ENCODE results near the gene ZC3H10.

The ZC3H10 gene

GRCh38 chr12:56162468-56163290, 44.6 kb downstream of the ZC3H10 start:
- Histone ChIP-seq H3K4me1 (ENCODE audit: control insufficient read depth, insufficient read depth, low read depth, low read length) (peaks cover 26% of the 10 kb centered on the region), H2BK12ac (ENCODE audit: low read length in 2 of 2) (no peak overlapping the region), H4K8ac (ENCODE audit: low read length) (no peak overlapping the region), H2BK15ac (ENCODE audit: low read depth, poor library complexity, severe bottlenecking) (no peak overlapping the region), H2AFZ (ENCODE audit: low read depth, low read length) (no peak overlapping the region), H3K4me2 (ENCODE audit: low read length, poor library complexity, severe bottlenecking) (no peak overlapping the region), H2BK120ac (ENCODE audit: low read depth, low read length) (no peak overlapping the region), H3K36me3 (ENCODE audit: control insufficient read depth in 1 of 2, insufficient read depth in 2 of 2, low read depth in 1 of 2, low read length in 2 of 2) (peaks cover 69 to 80% of the 10 kb centered on the region in 2 experiments), H3K23ac (ENCODE audit: low read length in 2 of 2) (no peak overlapping the region), H3K27me3 (ENCODE audit: control insufficient read depth in 1 of 2, insufficient read depth in 1 of 2, low read length in 2 of 2) (no peaks in the 10 kb centered on the region), H3K79me1 (replicated peaks; ENCODE audit: low read length, poor library complexity, severe bottlenecking) (no peaks in the 10 kb centered on the region), H4K91ac (ENCODE audit: low read length) (no peak overlapping the region), H3K9ac (ENCODE audit: low read length) (peak overlapping the region; percentile 52), H3K4ac (ENCODE audit: low read depth in 1 of 2, low read length in 2 of 2) (no peak overlapping the region), H2BK5ac (ENCODE audit: low read depth, low read length, poor library complexity, severe bottlenecking) (no peak overlapping the region), H2AK5ac (ENCODE audit: low read length, severe bottlenecking) (no peak overlapping the region), H3K27ac (ENCODE audit: low read length, poor library complexity, severe bottlenecking) (peak overlapping the region; percentile 47), H3K18ac (ENCODE audit: low read depth in 1 of 2, low read length in 2 of 2) (no peak overlapping the region), H3K9me3 (ENCODE audit: control insufficient read depth, low read length) (no peaks in the 10 kb centered on the region), H3K14ac (ENCODE audit: low read length in 2 of 2) (no peak overlapping the region), H3K4me3 (ENCODE audit: insufficient read depth in 1 of 2, low read depth in 1 of 2, low read length in 2 of 2) (no peak overlapping the region)
- 77% methylated on average over 7 of the region's 11 CpGs for WGBS
- DNase-seq, result no peak

GRCh38 chr12:56163533-56164344, 45.7 kb downstream of the ZC3H10 start:
- Histone ChIP-seq H3K27me3 (ENCODE audit: control insufficient read depth in 1 of 2, insufficient read depth in 1 of 2, low read length in 2 of 2) (no peaks in the 10 kb centered on the region), H3K4me1 (ENCODE audit: control insufficient read depth, insufficient read depth, low read depth, low read length) (peaks cover 26% of the 10 kb centered on the region), H3K27ac (ENCODE audit: low read length, poor library complexity, severe bottlenecking) (peak overlapping the region; percentile 8), H2AFZ (ENCODE audit: low read depth, low read length) (no peak overlapping the region), H3K23ac (ENCODE audit: low read length in 2 of 2) (no peak overlapping the region), H3K79me1 (replicated peaks; ENCODE audit: low read length, poor library complexity, severe bottlenecking) (peaks cover 2% of the 10 kb centered on the region), H3K4me2 (ENCODE audit: low read length, poor library complexity, severe bottlenecking) (no peak overlapping the region), H4K8ac (ENCODE audit: low read length) (no peak overlapping the region), H2BK12ac (ENCODE audit: low read length in 2 of 2) (no peak overlapping the region), H3K36me3 (ENCODE audit: control insufficient read depth in 1 of 2, insufficient read depth in 2 of 2, low read depth in 1 of 2, low read length in 2 of 2) (peaks cover 80 to 90% of the 10 kb centered on the region in 2 experiments), H3K9me3 (ENCODE audit: control insufficient read depth, low read length) (no peaks in the 10 kb centered on the region), H2BK120ac (ENCODE audit: low read depth, low read length) (no peak overlapping the region), H2AK5ac (ENCODE audit: low read length, severe bottlenecking) (no peak overlapping the region), H3K18ac (ENCODE audit: low read depth in 1 of 2, low read length in 2 of 2) (no peak overlapping the region), H3K4ac (ENCODE audit: low read depth in 1 of 2, low read length in 2 of 2) (no peak overlapping the region), H3K9ac (ENCODE audit: low read length) (no peak overlapping the region), H2BK5ac (ENCODE audit: low read depth, low read length, poor library complexity, severe bottlenecking) (no peak overlapping the region), H2BK15ac (ENCODE audit: low read depth, poor library complexity, severe bottlenecking) (no peak overlapping the region), H3K14ac (ENCODE audit: low read length in 2 of 2) (no peak overlapping the region), H4K91ac (ENCODE audit: low read length) (no peak overlapping the region), H3K4me3 (ENCODE audit: insufficient read depth in 1 of 2, low read depth in 1 of 2, low read length in 2 of 2) (no peak overlapping the region)
- no peak for DNase-seq
- 82% methylated on average over 5 of the region's 11 CpGs for WGBS

- peaks cover 85 to 95% of the 10 kb centered on the region in 2 experiments for H3K36me3 ChIP-seq (ENCODE audit: control insufficient read depth in 1 of 2, insufficient read depth in 2 of 2, low read depth in 1 of 2, low read length in 2 of 2)
- no peaks in the 10 kb centered on the region for H3K27me3 ChIP-seq (ENCODE audit: control insufficient read depth in 1 of 2, insufficient read depth in 1 of 2, low read length in 2 of 2)
- H3K4me3 ChIP-seq (ENCODE audit: insufficient read depth in 1 of 2, low read depth in 1 of 2, low read length in 2 of 2), result no peak overlapping the region
- no peak overlapping the region for H4K8ac ChIP-seq (ENCODE audit: low read length)
- no peak overlapping the region for H2BK120ac ChIP-seq (ENCODE audit: low read depth, low read length)
- no peak overlapping the region for H3K4ac ChIP-seq (ENCODE audit: low read depth in 1 of 2, low read length in 2 of 2)
- peak overlapping the region in 1 of 2 experiments; percentile 40 for H2BK12ac ChIP-seq (ENCODE audit: low read length in 2 of 2)
- no peak overlapping the region for H2BK5ac ChIP-seq (ENCODE audit: low read depth, low read length, poor library complexity, severe bottlenecking)
- H3K27ac ChIP-seq (ENCODE audit: low read length, poor library complexity, severe bottlenecking), result no peak overlapping the region
- peaks cover 2% of the 10 kb centered on the region for H3K79me1 ChIP-seq (replicated peaks; ENCODE audit: low read length, poor library complexity, severe bottlenecking)
- 98% methylated on average over 16 of the region's 17 CpGs for WGBS
- H3K23ac ChIP-seq (ENCODE audit: low read length in 2 of 2), result no peak overlapping the region
- H3K4me2 ChIP-seq (ENCODE audit: low read length, poor library complexity, severe bottlenecking), result no peak overlapping the region
- H3K4me1 ChIP-seq (ENCODE audit: control insufficient read depth, insufficient read depth, low read depth, low read length), result peaks cover 26% of the 10 kb centered on the region
- no peak overlapping the region for H3K14ac ChIP-seq (ENCODE audit: low read length in 2 of 2)
- no peak overlapping the region for H4K91ac ChIP-seq (ENCODE audit: low read length)
- no peak overlapping the region for H3K18ac ChIP-seq (ENCODE audit: low read depth in 1 of 2, low read length in 2 of 2)
- H3K9ac ChIP-seq (ENCODE audit: low read length), result no peak overlapping the region
- no peaks in the 10 kb centered on the region for H3K9me3 ChIP-seq (ENCODE audit: control insufficient read depth, low read length)
- no peak for DNase-seq
- H2AK5ac ChIP-seq (ENCODE audit: low read length, severe bottlenecking), result no peak overlapping the region
- H2AFZ ChIP-seq (ENCODE audit: low read depth, low read length), result no peak overlapping the region
- H2BK15ac ChIP-seq (ENCODE audit: low read depth, poor library complexity, severe bottlenecking), result no peak overlapping the region
Measured at GRCh38 chr12:56164345-56164729, 46.3 kb downstream of the ZC3H10 start.

GRCh38 chr12:56165369-56165768, 47.3 kb downstream of the ZC3H10 start:
- Histone ChIP-seq H2BK5ac (ENCODE audit: low read depth, low read length, poor library complexity, severe bottlenecking) (no peak overlapping the region), H3K27ac (ENCODE audit: low read length, poor library complexity, severe bottlenecking) (peak overlapping the region; percentile 9)
- 91% methylated on average over 4 of the region's 4 CpGs for WGBS

More at GRCh38 chr12:56165369-56165768, 47.3 kb downstream of the ZC3H10 start:
- no peak for DNase-seq
- Histone ChIP-seq H3K4me2 (ENCODE audit: low read length, poor library complexity, severe bottlenecking) (no peak overlapping the region), H3K9ac (ENCODE audit: low read length) (no peak overlapping the region), H3K4ac (ENCODE audit: low read depth in 1 of 2, low read length in 2 of 2) (no peak overlapping the region), H2AK5ac (ENCODE audit: low read length, severe bottlenecking) (no peak overlapping the region), H2BK12ac (ENCODE audit: low read length in 2 of 2) (no peak overlapping the region), H3K4me1 (ENCODE audit: control insufficient read depth, insufficient read depth, low read depth, low read length) (peaks cover 23% of the 10 kb centered on the region), H2AFZ (ENCODE audit: low read depth, low read length) (no peak overlapping the region), H3K9me3 (ENCODE audit: control insufficient read depth, low read length) (no peaks in the 10 kb centered on the region), H3K14ac (ENCODE audit: low read length in 2 of 2) (no peak overlapping the region), H3K79me1 (replicated peaks; ENCODE audit: low read length, poor library complexity, severe bottlenecking) (peaks cover 2% of the 10 kb centered on the region), H4K8ac (ENCODE audit: low read length) (peak overlapping the region; percentile 42), H2BK15ac (ENCODE audit: low read depth, poor library complexity, severe bottlenecking) (no peak overlapping the region), H3K36me3 (ENCODE audit: control insufficient read depth in 1 of 2, insufficient read depth in 2 of 2, low read depth in 1 of 2, low read length in 2 of 2) (peaks cover 85 to 95% of the 10 kb centered on the region in 2 experiments), H3K27me3 (ENCODE audit: control insufficient read depth in 1 of 2, insufficient read depth in 1 of 2, low read length in 2 of 2) (no peaks in the 10 kb centered on the region), H4K91ac (ENCODE audit: low read length) (no peak overlapping the region), H2BK120ac (ENCODE audit: low read depth, low read length) (no peak overlapping the region), H3K23ac (ENCODE audit: low read length in 2 of 2) (no peak overlapping the region), H3K18ac (ENCODE audit: low read depth in 1 of 2, low read length in 2 of 2) (no peak overlapping the region), H3K4me3 (ENCODE audit: insufficient read depth in 1 of 2, low read depth in 1 of 2, low read length in 2 of 2) (no peak overlapping the region)
